Caki2 (cell line): ENCODE measurements around the gene CYP2D6. TPM values are rescaled to one million over a fixed set of nuclear protein-coding genes. Genes with fewer than 3 reads are reported as not detected.
A peak's percentile ranks its signal among the peaks of the same experiment; 100 is the strongest.
"Not testable (repeated sequence)": the region's sequence is repeated elsewhere in the genome, so short reads cannot be mapped to it uniquely, and the experiment has no call there.

Source experiments
- DNase-seq: peaks from one replicate; pipeline ENCODE4 v3.0.0-alpha.2; 2015; ENCODE audit warnings: low read depth
- in situ Hi-C: cut with HindIII; loops from 2 replicates; pipeline ENCODE4 v1.10.0; 2016; ENCODE audit warnings: low sequenced_read_pairs, low pct_unique_long_range_greater_than_20kb, mixed read lengths
- total RNA-seq: library from RNA; depleted of rRNA; stranded (reverse); fragments of >200 nt; shearing (Covaris generic); gene quantifications from 2 replicates; pipeline ENCODE4 v1.2.3, GENCODE V29; 2014; ENCODE audit warnings: low replicate concordance

The CYP2D6 gene
- total RNA-seq, 1 experiment from 2014 or later = not detected

GRCh38 chr22:42112793-42113192 lies 17.8 kb downstream of the CYP2D6 start:
- DNase-seq, in situ Hi-C loops: not testable (repeated sequence)

GRCh38 chr22:42111798-42112197 lies 18.8 kb downstream of the CYP2D6 start:
- in situ Hi-C loops = no loop called here
- DNase-seq = no peak

GRCh38 chr22:42108848-42109247 lies 21.8 kb downstream of the CYP2D6 start:
- no peak for DNase-seq
- in situ Hi-C loops = no loop called here

- DNase-seq, in situ Hi-C loops: not testable (repeated sequence)
These were observed 26.2 kb downstream of the CYP2D6 start for GRCh38 chr22:42104332-42104860.

GRCh38 chr22:42101199-42101598 lies 29.4 kb downstream of the CYP2D6 start:
- in situ Hi-C loops = no loop called here
- DNase-seq = no peak

- in situ Hi-C loops = loop anchor here (25.0 kb wide), 1 partner anchor 96 kb away; no protein-coding TSS in a partner anchor
- DNase-seq = no peak
These were observed 39.2 kb downstream of the CYP2D6 start for GRCh38 chr22:42091455-42091782.

- in situ Hi-C loops = loop anchor here (25.0 kb wide), 1 partner anchor 96 kb away; no protein-coding TSS in a partner anchor
- DNase-seq = peak; percentile 100
These were observed 39.8 kb downstream of the CYP2D6 start, which contains the start of gene NDUFA6 for GRCh38 chr22:42090596-42091454. TSS of gene NDUFA6 (minus strand) at chr22:42090772. CDS start at chr22:42090744, 28 bp downstream.

- DNase-seq = no peak
- in situ Hi-C loops = loop anchor here (25.0 kb wide), 1 partner anchor 101 kb away; no protein-coding TSS in a partner anchor
These were observed 44.6 kb downstream of the CYP2D6 start for GRCh38 chr22:42086051-42086450.

- in situ Hi-C loops = loop anchor here (25.0 kb wide), 1 partner anchor 102 kb away; no protein-coding TSS in a partner anchor
- no peak for DNase-seq
These were observed 45.7 kb downstream of the CYP2D6 start for GRCh38 chr22:42084874-42085273.

- in situ Hi-C loops = loop anchor here (25.0 kb wide), 1 partner anchor 104 kb away; no protein-coding TSS in a partner anchor
- no peak for DNase-seq
These were observed 47.5 kb downstream of the CYP2D6 start for GRCh38 chr22:42083119-42083518.

GRCh38 chr22:42080287-42080686 lies 50.3 kb downstream of the CYP2D6 start:
- no peak for DNase-seq
- in situ Hi-C loops = loop anchor here (25.0 kb wide), 1 partner anchor 107 kb away; no protein-coding TSS in a partner anchor

- in situ Hi-C loops = loop anchor here (25.0 kb wide), 1 partner anchor 108 kb away; no protein-coding TSS in a partner anchor
These were observed 51.0 kb downstream of the CYP2D6 start, which contains the start of gene SMDT1 for GRCh38 chr22:42079319-42080251. TSS of gene SMDT1 (plus strand) at chr22:42079700. CDS start at chr22:42079769, 69 bp downstream.

GRCh38 chr22:42078469-42079318 lies 51.9 kb downstream of the CYP2D6 start:
- in situ Hi-C loops = loop anchor here (25.0 kb wide), 1 partner anchor 109 kb away; no protein-coding TSS in a partner anchor
- DNase-seq = no peak

More at GRCh38 chr22:42079319-42080251, 51.0 kb downstream of the CYP2D6 start, which contains the start of gene SMDT1:
- DNase-seq = peak; percentile 99

GRCh38 chr22:42077486-42078125 lies 53.0 kb downstream of the CYP2D6 start:
- in situ Hi-C loops = loop anchor here (25.0 kb wide), 1 partner anchor 110 kb away; no protein-coding TSS in a partner anchor
- no peak for DNase-seq

- in situ Hi-C loops = loop anchor here (25.0 kb wide), 1 partner anchor 110 kb away; no protein-coding TSS in a partner anchor
- DNase-seq = no peak
These were observed 53.7 kb downstream of the CYP2D6 start for GRCh38 chr22:42076764-42077485.
